NCI-H2227 treated with DMSO at 0.1 percent for 48 hours (cell line): ENCODE data around the gene CSN2.
"Not testable (repeated sequence)": the region's sequence is repeated elsewhere in the genome, so short reads cannot be mapped to it uniquely, and the experiment has no call there.

Source experiments
- DNase-seq: peaks from one replicate; lab custom pipeline; 2025; lab: John Stamatoyannopoulos, UW

Gene CSN2, protein sequence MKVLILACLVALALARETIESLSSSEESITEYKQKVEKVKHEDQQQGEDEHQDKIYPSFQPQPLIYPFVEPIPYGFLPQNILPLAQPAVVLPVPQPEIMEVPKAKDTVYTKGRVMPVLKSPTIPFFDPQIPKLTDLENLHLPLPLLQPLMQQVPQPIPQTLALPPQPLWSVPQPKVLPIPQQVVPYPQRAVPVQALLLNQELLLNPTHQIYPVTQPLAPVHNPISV

DNA sequence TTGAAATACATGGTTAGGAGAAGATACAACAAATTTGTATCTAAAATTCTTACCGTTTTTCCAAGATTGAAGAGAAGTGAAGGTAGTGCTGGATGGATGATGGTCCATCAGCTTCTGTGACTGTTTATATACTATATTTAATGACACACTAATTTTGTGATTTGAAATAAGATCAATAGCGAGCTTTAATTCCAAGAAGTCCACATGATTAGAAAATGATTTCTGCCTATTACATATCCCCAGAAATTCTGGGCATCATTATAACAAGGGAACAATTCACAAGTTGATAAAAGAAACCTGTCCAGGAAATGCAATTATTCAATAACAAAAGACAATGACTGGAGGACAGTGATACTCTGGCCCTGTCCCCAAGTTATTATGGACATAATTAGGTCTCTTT lies at the start of gene CSN2:
Gene CSN2 (minus strand): TSS at position 101 of the 400 bp plus-strand sequence. CDS start 4,733 bp downstream, outside the sequence.
- no peak for DNase-seq

DNA sequence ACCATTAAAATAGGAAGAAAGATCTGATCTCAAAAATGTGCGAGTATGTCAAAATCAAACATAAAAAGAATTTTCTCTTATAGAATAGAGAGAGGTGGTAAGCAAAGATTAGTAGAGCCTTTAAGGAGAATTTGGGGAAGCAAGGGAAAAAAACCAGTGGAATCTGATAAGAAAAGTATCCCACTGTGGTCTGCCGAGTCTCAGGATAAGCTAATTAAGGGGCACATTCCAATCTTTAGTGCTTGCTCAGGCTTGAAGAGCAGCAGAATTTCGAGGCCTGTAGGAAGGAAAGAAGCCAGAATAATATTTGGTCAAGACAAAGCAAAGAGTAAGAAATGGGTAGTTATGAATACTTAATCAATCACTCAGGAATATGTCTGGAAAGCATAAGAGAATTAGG lies 43.2 kb upstream of the CSN2 start:
- no peak for DNase-seq

DNA sequence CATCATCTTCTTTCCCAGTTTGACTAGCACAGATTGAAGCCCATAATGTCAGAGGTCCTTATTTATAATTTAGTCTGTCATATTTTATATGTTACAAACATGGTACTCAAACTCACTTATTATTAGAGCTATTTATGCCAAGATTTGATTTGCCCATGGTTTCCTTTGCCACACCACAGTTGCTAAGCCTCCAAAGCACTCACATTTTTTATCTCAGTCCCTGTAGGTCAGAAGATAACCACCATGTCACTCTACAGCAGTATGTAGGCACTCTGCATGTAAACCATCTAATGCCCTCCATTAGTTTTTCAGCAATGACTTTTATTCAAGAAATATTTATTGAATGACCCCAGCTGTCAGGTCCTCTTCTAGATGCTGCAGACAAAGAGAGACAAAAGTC lies 37.0 kb upstream of the CSN2 start:
- DNase-seq = no peak

DNA sequence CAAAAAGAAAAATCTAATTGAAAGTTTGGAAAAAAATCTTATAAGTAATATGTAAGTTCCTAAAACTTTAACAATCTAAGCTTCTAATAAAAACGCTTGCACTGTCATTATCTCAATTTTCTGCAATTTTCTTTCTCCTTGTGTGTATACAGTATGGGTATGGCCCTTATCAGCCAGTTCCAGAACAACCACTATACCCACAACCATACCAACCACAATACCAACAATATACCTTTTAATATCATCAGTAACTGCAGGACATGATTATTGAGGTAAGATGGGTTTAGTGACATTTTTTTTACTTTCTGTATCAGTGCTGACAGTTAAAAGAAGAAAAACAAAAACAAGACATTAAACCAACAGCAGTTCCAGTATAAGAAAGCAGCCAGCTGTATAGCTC lies 35.2 kb upstream of the CSN2 start:
- DNase-seq = no peak

DNA sequence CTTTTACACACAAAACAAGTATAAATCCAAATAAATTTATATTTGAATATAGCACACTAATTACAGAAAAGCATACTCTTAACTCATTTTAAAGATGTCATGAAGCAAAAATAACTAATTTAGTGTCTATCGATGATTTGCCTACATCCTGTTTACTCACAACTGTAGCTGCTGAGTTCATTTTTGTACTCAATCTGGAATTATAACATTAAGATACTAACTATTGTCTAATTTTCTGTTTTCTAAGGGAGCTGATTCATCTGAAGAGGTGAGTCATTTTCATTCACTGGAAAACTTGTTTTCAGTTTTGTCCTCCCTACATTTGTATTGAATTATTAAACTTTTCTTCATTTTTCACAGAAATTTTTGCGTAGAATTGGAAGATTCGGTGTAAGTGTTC lies 33.9 kb upstream of the CSN2 start:
- no peak for DNase-seq

DNA sequence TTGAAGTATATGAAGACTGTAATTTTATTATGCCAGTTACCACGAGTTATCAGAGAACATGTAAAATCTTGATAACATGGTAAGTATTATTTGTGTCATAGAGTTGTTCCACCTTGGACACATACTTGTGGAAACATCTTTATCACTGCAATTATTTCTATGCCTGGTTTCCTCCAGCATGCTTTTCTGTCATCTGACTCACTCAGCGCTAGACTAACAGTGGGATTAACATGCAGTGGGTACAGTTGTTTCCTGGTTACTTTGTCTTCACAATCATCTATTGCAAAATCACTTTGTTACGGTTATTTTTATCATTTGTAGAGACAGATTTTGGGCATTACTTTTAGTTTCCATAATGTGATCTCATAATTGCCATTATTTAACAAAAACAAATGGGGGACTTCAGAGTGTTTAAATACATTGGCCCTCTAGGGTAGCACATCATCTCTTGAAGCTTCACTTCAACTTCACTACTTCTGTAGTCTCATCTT lies 30.0 kb upstream of the CSN2 start, which contains the start of gene STATH:
Gene STATH (plus strand): TSS at position 441 of the 491 bp plus-strand sequence. CDS start 2,472 bp downstream, outside the sequence.
- DNase-seq = no peak

DNA sequence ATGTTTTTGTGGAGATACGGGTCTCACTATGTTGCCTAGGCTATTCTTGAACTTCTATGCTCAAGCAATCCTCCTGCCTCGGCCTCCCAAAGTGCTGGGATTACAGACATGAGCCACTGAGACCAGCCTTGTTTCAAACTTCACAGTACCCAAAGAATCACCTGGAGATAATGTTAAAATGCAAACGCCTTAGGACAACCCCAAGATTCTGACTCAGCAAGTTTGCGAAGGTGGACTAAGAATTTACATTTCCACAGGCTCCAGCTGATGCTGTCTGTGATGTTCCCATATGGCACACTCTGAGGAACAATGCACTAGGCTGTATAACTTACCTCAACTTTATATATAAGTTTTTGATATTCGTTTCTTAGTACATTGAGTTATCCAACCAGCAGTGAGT lies 29.3 kb upstream of the CSN2 start:
- DNase-seq = no peak

DNA sequence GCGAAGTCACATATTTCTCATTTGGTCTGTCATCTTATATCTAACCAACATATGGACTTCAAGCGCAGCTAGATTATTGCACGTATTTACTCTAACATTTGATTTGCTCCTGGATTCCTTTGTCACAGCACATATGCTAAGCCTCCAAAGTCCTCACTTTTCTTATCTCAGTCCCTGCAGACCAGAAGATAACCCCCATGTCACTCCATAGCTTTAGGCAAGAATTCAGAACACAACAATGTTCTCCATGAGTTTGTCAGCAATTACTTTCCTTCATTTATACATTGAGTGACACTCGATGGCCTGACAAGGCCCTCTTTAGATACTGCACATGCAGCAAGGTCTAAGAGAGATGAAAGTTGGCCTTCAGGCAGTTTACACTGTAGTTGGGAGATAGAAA lies 25.5 kb upstream of the CSN2 start:
- no peak for DNase-seq

DNA sequence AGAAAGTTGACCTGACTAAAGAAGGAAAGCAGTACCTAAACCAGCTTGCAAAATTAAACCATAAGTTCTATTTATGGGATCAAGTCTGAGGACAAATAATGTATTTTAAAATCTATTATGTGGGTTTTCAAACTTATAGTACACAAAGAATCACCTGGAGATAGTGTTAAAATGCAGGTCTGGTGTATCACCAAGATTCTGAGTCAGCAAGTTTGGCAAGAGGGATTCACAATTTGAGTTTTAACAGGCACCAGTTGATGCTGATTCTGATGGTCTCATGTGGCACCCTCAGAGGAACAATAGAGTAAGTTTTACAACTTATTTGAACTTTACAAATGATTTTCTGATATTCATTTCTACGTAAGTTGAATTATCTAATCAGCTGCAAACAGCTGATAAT lies 21.1 kb upstream of the CSN2 start:
- DNase-seq = no peak

DNA sequence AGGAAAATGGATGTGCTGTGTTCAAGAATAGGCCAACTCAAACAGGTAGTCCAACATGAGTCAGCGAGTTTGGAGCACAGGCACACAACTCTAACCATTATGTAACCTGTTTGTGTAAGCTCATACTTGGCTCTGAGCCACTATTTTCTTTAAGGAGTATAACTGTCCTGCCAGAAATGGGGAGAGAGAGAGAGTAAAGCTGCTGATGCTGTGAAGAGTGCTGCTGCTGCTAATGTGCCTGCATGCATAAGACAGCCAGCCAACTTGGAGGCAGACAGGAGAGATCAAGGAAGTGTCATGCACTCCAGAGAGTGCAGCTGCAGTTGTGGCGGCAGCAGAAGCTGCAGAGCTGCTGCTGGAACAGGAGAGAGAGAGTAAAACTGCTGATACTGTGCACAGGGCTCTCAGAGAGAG lies 18.5 kb upstream of the CSN2 start:
- no peak for DNase-seq

DNA sequence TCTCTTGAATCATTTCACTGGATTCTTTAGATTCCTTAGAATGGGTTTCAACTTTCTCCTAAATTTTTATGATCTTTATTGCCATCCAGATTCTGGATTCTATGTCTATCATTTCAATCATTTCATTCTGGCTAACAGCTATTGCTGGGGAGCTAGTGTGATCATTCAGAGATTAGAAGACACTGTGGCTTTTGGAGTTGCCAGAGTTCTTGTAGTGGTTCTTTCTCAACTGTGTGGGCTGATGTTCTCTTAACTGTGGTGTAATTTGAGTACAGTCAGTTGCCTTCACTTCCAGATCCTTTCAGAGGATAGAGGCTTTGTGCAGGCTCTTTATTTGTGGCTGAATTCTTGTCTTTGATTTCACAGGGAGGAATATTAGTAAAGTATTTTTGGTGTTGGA lies 12.1 kb upstream of the CSN2 start:
- DNase-seq = no peak

DNA sequence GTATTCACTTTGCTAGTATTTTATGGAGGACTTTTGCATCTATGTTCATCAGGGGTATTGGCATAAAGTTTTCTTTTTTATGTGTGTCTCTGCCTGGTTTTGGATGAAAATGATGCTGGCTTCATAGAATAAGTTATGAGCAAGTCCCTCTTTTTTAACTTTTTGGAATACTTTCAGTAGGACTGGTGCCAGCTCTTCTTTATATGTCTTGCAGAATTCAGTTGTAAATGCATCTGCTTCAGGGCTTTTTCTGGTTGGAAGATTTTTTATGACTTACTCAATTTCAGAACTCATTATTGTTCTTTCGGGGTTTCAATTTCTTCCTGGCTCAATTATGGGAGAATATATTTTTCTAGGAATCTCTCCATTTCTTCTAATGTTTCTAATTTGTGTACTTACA lies 9.1 kb upstream of the CSN2 start:
- no peak for DNase-seq

DNA sequence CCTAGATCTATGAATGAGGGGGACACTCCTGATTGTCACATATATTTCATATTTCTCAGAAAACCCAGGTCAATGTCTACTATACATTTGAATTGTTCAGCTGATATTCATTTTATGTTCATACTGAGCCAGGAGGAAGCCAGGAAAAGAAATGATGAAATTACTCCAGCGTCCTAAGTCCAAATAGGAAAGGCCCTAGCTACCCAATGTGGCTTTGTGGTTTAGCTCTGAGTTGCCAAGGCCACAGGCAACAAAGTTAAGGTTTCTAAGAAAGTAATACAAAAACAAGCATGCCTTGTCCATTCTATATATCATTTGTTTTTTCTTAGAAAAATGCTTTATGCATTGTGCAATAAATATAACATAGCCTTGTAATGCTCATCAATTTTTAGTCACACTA lies 4.5 kb upstream of the CSN2 start:
- DNase-seq = no peak

DNA sequence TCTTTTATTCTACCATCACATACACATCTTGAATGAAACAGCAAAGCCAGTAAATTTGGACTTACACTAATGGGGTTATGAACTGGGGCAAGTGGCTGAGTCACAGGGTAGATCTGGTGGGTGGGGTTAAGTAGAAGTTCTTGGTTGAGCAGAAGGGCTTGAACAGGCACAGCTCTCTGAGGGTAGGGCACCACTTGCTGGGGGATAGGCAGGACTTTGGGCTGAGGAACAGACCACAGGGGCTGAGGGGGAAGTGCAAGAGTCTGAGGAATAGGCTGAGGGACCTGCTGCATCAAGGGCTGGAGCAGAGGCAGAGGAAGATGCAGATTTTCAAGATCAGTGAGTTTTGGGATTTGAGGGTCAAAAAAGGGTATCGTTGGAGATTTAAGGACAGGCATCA lies 8.3 kb downstream of the CSN2 start:
- no peak for DNase-seq

DNA sequence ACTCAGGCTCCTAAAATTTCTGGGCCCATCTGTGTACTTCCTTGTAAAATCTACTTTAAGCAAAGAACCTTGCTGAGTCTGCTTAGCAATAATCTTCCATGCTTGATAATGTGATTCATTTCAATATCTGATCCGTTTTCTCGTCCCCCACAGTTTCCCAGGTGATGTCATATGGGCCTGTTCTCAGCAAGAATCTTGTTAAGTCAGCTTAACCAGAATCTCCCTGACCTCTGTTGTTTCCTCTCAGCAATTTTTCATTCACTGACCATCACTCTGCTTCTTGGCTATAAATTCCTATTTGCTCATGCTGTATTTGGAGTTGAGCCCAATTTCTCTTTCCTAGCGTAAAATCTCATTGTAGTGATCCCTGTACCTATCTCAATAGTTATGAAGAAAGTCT lies 13.9 kb downstream of the CSN2 start:
- no peak for DNase-seq

DNA sequence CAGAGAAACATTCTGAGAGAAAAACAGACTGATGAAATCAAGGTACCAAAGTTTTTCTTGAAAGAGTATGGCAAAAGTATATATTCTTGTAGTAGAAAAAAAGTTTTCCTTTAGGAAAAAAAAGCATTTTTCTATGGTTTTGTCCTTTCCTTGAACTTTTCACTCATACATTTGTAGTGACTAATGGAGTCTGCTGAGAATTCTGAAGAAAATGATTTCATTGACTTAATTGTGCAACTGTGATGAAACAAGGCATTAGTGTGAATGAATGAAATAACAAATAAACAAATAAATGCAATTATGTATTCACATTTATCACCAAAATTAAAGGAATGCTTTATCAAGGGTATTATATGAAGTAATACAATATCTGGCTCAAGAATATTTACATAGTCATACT lies 29.0 kb downstream of the CSN2 start:
- no peak for DNase-seq

DNA sequence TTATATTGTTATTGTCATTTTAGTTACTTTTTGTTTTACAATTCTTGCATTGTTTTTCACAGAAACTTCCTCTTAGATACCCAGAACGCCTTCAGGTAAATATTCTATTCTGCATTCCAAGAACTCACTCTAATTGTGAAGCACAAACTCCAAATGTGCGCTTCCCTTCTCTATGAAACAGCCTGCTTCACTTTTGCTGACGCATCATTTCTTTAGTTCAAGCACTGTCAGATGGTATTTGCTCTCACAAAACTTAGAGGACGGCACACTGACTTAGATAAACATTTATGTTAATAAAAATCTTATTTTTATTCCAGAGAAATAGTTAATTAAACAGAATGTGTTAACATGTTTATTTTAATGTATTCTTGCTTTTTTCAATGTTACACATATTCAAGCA lies 31.4 kb downstream of the CSN2 start:
- DNase-seq = no peak

DNA sequence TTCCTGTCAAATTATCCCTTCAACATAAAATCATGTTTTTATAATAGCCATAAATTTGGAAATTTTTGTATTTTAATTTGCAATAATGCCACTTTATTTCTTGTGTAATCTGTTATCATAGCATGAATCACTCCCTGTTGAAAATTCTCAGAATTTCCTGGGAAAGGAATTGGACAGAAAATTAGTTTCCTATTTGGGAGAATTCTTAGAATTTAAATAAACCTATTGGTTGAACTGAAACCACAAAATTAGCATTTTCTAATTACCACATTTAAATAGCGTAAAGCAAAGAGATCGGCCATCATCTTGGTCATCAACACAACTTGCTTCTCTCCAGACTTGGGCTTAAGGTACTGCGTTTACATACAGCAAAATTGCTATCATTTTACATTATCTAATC lies 34.8 kb downstream of the CSN2 start, which contains the start of gene CSN1S1:
Gene CSN1S1 (plus strand): TSS at position 301 of the 400 bp plus-strand sequence. CDS start 1,488 bp downstream, outside the sequence.
- DNase-seq = no peak

DNA sequence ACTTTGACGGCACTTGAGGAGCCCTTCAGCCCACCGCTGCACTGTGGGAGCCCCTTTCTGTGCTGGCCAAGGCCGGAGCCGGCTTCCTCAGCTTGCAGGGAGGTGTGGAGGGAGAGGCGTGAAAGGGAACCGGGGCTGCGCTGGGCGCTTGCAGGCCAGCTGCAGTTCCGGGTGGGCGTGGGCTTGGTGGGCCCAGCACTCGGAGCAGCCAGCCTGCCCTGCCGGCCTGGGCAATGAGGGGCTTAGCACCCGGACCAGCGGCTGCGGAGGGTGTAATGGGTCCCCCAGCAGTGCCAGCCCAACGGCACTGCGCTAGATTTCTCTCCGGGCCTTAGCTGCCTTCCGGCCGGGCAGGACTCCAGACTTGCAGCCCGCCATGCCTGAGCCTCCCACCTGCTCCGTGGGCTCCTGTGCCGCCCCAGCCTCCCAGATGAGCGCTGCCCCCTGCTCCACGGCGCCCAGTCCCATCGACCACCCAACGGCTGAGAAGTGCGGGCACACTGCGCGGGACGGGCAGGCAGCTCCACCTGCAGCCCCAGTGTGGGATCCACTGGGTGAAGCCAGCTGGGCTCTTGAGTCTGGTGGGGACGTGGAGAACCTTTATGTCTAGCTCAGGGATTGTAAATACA lies 41.6 kb downstream of the CSN2 start:
- DNase-seq = not testable (repeated sequence)

DNA sequence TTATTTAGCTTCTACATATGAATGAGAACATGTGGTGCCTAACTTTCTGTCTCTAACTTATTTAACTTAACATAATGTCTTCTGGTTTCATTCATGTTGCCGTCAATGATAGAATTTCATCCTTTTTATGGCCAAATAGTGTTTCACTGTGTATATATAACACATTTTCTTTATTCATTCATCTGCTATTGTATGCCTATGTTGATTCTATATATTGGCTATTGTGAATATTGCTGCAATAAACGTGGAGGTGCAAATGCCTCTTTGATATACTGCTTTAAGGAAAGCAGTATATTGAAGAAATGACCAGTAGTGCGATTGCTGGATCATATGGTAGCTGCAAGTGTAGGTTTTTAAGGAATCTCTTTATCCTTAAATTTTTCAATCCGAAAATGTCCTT lies 44.7 kb downstream of the CSN2 start:
- DNase-seq = no peak

DNA sequence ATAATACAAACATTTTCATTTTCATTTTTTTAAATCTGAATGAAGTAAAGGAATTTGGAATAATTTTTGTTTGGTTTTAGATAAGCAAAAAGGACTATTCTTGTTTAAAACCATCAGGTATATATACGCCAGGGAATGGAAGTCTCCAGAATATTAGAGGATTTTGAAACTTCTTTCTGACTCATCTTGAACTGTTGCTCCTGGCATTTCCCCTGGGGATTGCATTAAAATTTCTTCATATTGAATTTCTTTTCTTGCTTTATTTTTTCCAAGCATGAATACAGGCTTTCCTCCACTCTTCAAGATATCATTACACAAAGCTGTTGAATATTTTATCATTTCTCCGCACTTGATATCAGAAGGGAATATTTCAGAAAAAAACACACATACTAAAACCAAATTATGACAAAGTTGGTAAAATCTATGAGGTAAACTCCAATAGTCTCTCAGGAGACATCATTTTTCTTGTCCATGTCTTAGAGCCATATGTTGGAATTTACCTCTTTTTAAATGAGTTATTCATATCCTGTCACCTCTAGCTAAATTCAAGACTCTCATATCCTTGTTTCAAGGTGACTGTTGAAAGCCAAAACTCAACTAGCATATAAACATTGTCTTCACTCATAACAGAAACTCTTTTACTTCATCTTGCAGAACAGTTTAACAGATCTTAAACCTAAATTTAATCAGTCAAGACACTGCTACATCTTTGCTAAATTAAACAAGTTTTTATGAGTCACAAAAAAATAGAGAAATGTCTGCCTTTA lies 55.3 kb downstream of the CSN2 start:
- DNase-seq = no peak

DNA sequence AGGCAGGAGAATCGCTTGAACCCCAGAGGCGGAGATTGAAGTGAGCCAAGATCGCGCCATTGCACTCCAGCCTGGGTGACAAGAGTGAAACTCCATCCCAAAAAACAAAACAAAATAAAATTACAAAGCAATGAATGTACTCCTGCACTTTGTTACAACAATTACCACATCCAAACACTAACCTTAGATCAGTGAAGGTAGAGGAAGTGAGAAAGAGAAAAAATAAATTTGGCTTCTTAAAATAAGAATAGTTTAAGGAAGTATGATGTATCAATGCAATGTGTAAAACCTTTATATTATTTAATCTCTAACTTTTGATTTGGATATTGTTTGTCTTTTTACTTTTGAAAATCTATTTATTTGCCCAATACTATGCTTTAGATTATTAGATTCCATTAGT lies 56.3 kb downstream of the CSN2 start:
- DNase-seq = no peak

DNA sequence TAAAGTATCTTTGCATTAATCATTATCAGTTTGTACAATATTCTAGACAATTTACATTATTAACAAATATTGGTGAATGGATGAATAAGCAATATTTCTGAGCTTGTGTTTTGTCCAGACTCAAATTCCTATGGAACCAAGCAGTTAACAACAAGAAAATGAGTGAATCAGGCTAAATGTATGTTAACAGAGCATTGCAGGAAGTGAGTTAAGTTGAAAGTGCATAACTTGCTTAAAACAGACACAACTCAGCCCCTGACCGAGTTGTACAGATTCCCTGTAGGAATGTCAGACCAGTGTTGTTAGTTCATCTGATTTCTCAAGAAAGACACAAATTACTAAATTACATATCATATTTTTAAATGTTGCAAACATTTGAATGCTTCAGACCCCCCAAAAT lies 58.4 kb downstream of the CSN2 start:
- no peak for DNase-seq
